MM.1S (cell line): Measurements from ENCODE around the gene PPP3CB.
"Not testable (repeated sequence)": the region's sequence is repeated elsewhere in the genome, so short reads cannot be mapped to it uniquely, and the experiment has no call there.

Source experiments
- DNase-seq: peaks from one replicate; pipeline ENCODE4 v3.0.0-alpha.2; 2015
- H2AFZ ChIP-seq: fragments of 300-600 bp; sonication (generic); 2 replicates; pipeline ENCODE4 v1.6.0; 2016; ENCODE audit warnings: antibody characterized with exemption, low read length
- H3F3A ChIP-seq: fragments of 300-600 bp; sonication (generic); 2 replicates; pipeline ENCODE4 v1.6.1; 2016; ENCODE audit warnings: mild to moderate bottlenecking, antibody characterized with exemption, low read length, moderate library complexity, mixed read lengths; ENCODE audit not compliant: insufficient read depth
- H3K27ac ChIP-seq: fragments of 300-600 bp; sonication (generic); 2 replicates; pipeline ENCODE4 v1.5.1; 2016; ENCODE audit warnings: mild to moderate bottlenecking, low read length
- H3K27me3 ChIP-seq: fragments of 300-600 bp; sonication (generic); replicated peaks from 2 replicates; pipeline ENCODE4 v1.6.0; 2016; ENCODE audit warnings: low read length; ENCODE audit not compliant: insufficient read depth
- H3K36me3 ChIP-seq: fragments of 300-600 bp; sonication (generic); replicated peaks from 2 replicates; pipeline ENCODE4 v1.6.1; 2016; ENCODE audit warnings: mild to moderate bottlenecking, low read length, mixed read lengths; ENCODE audit not compliant: insufficient read depth
- H3K4me1 ChIP-seq: fragments of 300-600 bp; sonication (generic); 2 replicates; pipeline ENCODE4 v1.6.1; 2016; ENCODE audit warnings: low read length, mixed read lengths
- H3K4me2 ChIP-seq: fragments of 300-600 bp; sonication (generic); 2 replicates; pipeline ENCODE4 v1.6.0; 2016; ENCODE audit warnings: low read depth, low read length
- H3K4me3 ChIP-seq: fragments of 300-600 bp; sonication (generic); 2 replicates; pipeline ENCODE4 v1.5.1; 2016; ENCODE audit warnings: low read length, mixed read lengths
- H3K79me2 ChIP-seq: fragments of 300-600 bp; sonication (generic); 2 replicates; pipeline ENCODE4 v1.6.1; 2016; ENCODE audit warnings: mixed run types, low read length, mixed read lengths
- H3K9ac ChIP-seq: fragments of 300-600 bp; sonication (generic); 2 replicates; pipeline ENCODE4 v1.6.1; 2016; ENCODE audit warnings: low read length, mixed read lengths
- H3K9me2 ChIP-seq: fragments of 300-600 bp; sonication (generic); replicated peaks from 2 replicates; pipeline ENCODE4 v1.6.1; 2016; ENCODE audit warnings: mild to moderate bottlenecking, low read length, mixed read lengths; ENCODE audit not compliant: insufficient read depth
- H3K9me3 ChIP-seq: fragments of 300-600 bp; sonication (generic); replicated peaks from 2 replicates; pipeline ENCODE4 v1.6.1; 2016; ENCODE audit warnings: mild to moderate bottlenecking, low read length, mixed read lengths; ENCODE audit not compliant: insufficient read depth
- H4K20me1 ChIP-seq: fragments of 300-600 bp; sonication (generic); 2 replicates; pipeline ENCODE4 v1.6.1; 2016; ENCODE audit warnings: mild to moderate bottlenecking, low read length, moderate library complexity, mixed read lengths; ENCODE audit not compliant: insufficient read depth
- EZH2 ChIP-seq: fragments of 300-600 bp; sonication (generic); optimal IDR thresholded peaks from 2 replicates; pipeline ENCODE3; 2017; ENCODE audit warnings: low read depth, mild to moderate bottlenecking, antibody characterized with exemption, low read length, mixed read lengths
- EZH2phosphoT487 ChIP-seq: fragments of 300-600 bp; sonication (generic); IDR thresholded peaks from 2 replicates; pipeline ENCODE4 v1.6.1; 2018; ENCODE audit warnings: antibody characterized with exemption, low read length
- TF ChIP-seq, protein P1 (sequence below): fragments of 300-600 bp; sonication (generic); IDR thresholded peaks from 2 replicates; pipeline ENCODE4 v1.5.1; 2016; ENCODE audit warnings: antibody characterized with exemption, low read length, mixed read lengths

Gene PPP3CB

GRCh38 chr10:73399063-73399462 is 96.8 kb downstream of the PPP3CB start:
- H3K4me2 ChIP-seq: no peak overlapping the region
- H3F3A ChIP-seq: no peaks in the 10 kb centered on the region
- no peak for TF ChIP-seq EZH2
- TF ChIP-seq, protein P1, sequence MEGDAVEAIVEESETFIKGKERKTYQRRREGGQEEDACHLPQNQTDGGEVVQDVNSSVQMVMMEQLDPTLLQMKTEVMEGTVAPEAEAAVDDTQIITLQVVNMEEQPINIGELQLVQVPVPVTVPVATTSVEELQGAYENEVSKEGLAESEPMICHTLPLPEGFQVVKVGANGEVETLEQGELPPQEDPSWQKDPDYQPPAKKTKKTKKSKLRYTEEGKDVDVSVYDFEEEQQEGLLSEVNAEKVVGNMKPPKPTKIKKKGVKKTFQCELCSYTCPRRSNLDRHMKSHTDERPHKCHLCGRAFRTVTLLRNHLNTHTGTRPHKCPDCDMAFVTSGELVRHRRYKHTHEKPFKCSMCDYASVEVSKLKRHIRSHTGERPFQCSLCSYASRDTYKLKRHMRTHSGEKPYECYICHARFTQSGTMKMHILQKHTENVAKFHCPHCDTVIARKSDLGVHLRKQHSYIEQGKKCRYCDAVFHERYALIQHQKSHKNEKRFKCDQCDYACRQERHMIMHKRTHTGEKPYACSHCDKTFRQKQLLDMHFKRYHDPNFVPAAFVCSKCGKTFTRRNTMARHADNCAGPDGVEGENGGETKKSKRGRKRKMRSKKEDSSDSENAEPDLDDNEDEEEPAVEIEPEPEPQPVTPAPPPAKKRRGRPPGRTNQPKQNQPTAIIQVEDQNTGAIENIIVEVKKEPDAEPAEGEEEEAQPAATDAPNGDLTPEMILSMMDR: no peak
- TF ChIP-seq EZH2phosphoT487: no peak
- H4K20me1 ChIP-seq: no peaks in the 10 kb centered on the region; the same call in none of the 2 replicates
- peaks cover 4% of the 10 kb centered on the region; the same call in 1 of the 2 replicates for H3K36me3 ChIP-seq
- H3K79me2 ChIP-seq: peaks cover 66% of the 10 kb centered on the region
- no peaks in the 10 kb centered on the region for H3K9me3 ChIP-seq
- H2AFZ ChIP-seq: no peak overlapping the region
- H3K27me3 ChIP-seq: no peaks in the 10 kb centered on the region
- no peak for DNase-seq
- no peaks in the 10 kb centered on the region for H3K9me2 ChIP-seq
- H3K4me1 ChIP-seq: no peaks in the 10 kb centered on the region
- H3K4me3 ChIP-seq: no peak overlapping the region
- H3K9ac ChIP-seq: no peak overlapping the region
- no peak overlapping the region for H3K27ac ChIP-seq

GRCh38 chr10:73398024-73398423 is 97.8 kb downstream of the PPP3CB start:
- H4K20me1 ChIP-seq: no peaks in the 10 kb centered on the region
- peaks cover 4% of the 10 kb centered on the region; the same call in 1 of the 2 replicates for H3K36me3 ChIP-seq
- no peak for TF ChIP-seq EZH2phosphoT487
- no peak for TF ChIP-seq EZH2
- TF ChIP-seq, protein P1: no peak; the same call in 1 of the 2 replicates
- H3F3A ChIP-seq: no peaks in the 10 kb centered on the region
- no peaks in the 10 kb centered on the region for H3K9me2 ChIP-seq
- no peaks in the 10 kb centered on the region for H3K27me3 ChIP-seq
- no peak for DNase-seq
- H3K4me3 ChIP-seq: no peak overlapping the region
- no peak overlapping the region for H3K9ac ChIP-seq
- peaks cover 56% of the 10 kb centered on the region for H3K79me2 ChIP-seq
- no peak overlapping the region for H3K27ac ChIP-seq
- H3K9me3 ChIP-seq: no peaks in the 10 kb centered on the region
- H3K4me1 ChIP-seq: no peaks in the 10 kb centered on the region
- no peak overlapping the region for H3K4me2 ChIP-seq
- no peak overlapping the region for H2AFZ ChIP-seq

DNA sequence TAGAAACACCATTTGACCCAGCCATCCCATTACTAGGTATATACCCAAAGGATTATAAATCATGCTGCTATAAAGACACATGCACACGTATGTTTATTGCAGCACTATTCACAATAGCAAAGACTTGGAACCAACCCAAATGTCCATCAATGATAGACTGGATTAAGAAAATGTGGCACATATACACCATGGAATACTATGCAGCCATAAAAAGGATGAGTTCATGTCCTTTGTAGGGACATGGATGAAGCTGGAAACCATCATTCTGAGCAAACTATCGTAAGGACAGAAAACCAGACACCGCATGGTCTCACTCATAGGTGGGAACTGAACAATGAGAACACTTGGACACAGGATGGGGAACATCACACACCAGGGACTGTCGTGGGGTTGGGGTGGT is 101.5 kb downstream of the PPP3CB start:
- not testable (repeated sequence) for H3K9ac ChIP-seq, H3K27me3 ChIP-seq, DNase-seq, H3K4me3 ChIP-seq, H3F3A ChIP-seq, H3K9me2 ChIP-seq, H3K27ac ChIP-seq, H4K20me1 ChIP-seq, H3K9me3 ChIP-seq, H3K4me2 ChIP-seq, H2AFZ ChIP-seq, H3K4me1 ChIP-seq, H3K36me3 ChIP-seq
- H3K79me2 ChIP-seq: peaks cover 32% of the 10 kb centered on the region

- Histone ChIP-seq H3K27ac (no peak overlapping the region), H3K4me3 (no peak overlapping the region), H3F3A (no peaks in the 10 kb centered on the region), H3K9me3 (no peaks in the 10 kb centered on the region), H2AFZ (no peak overlapping the region), H3K9me2 (no peaks in the 10 kb centered on the region), H3K36me3 (peaks cover 18% of the 10 kb centered on the region; the same call in 1 of the 2 replicates), H3K4me2 (no peak overlapping the region), H3K27me3 (no peaks in the 10 kb centered on the region), H3K79me2 (peaks cover 11% of the 10 kb centered on the region; the same call in 1 of the 2 replicates), H3K9ac (no peak overlapping the region), H3K4me1 (no peaks in the 10 kb centered on the region), H4K20me1 (no peaks in the 10 kb centered on the region; the same call in 1 of the 2 replicates)
- no peak for DNase-seq
- TF ChIP-seq EZH2 (no peak), EZH2phosphoT487 (no peak)
- TF ChIP-seq, protein P1: no peak
Observed at GRCh38 chr10:73388228-73388627, 107.6 kb downstream of the PPP3CB start.
